Parathyroid adenoma (tissue), 2 donors: ENCODE results near the gene RPL38.

Experiments
- H2AFZ ChIP-seq: fragments of 300-600 bp; sonication (generic); one replicate; pipeline ENCODE4 v1.7.0; 2017; ENCODE audit warnings: antibody characterized with exemption, mild to moderate bottlenecking
- H3K27ac ChIP-seq: fragments of 300-600 bp; sonication (generic); one replicate; pipeline ENCODE4 v1.7.0; 2017
- H3K27me3 ChIP-seq: fragments of 300-600 bp; sonication (generic); one replicate; pipeline ENCODE4 v1.7.0; 2017; ENCODE audit warnings: low read length; ENCODE audit not compliant: control insufficient read depth, insufficient read depth
- H3K36me3 ChIP-seq: fragments of 300-600 bp; sonication (generic); one replicate; pipeline ENCODE4 v1.7.0; 2017; ENCODE audit warnings: low read length; ENCODE audit not compliant: control insufficient read depth, insufficient read depth
- H3K4me1 ChIP-seq: fragments of 300-600 bp; sonication (generic); one replicate; pipeline ENCODE4 v1.7.0; 2017; ENCODE audit warnings: control low read depth
- H3K4me2 ChIP-seq: fragments of 300-600 bp; sonication (generic); one replicate; pipeline ENCODE4 v1.7.0; 2017; ENCODE audit warnings: low read length
- H3K4me3 ChIP-seq: fragments of 300-600 bp; sonication (generic); one replicate; pipeline ENCODE4 v1.7.0; 2017; ENCODE audit warnings: low read depth, low read length
- H3K79me2 ChIP-seq: fragments of 300-600 bp; sonication (generic); one replicate; pipeline ENCODE4 v1.7.0; 2017; ENCODE audit warnings: control low read depth
- H3K9ac ChIP-seq: fragments of 300-600 bp; sonication (generic); one replicate; pipeline ENCODE4 v1.7.0; 2017; ENCODE audit warnings: mild to moderate bottlenecking
- H3K9me3 ChIP-seq: fragments of 300-600 bp; sonication (generic); one replicate; pipeline ENCODE4 v1.7.0; 2017; ENCODE audit warnings: low read length; ENCODE audit not compliant: control insufficient read depth
- TF ChIP-seq, protein P1 (sequence below): fragments of 300-600 bp; sonication (generic); IDR thresholded peaks from one replicate; pipeline ENCODE4 v1.7.0; 2017; ENCODE audit warnings: antibody characterized with exemption, mild to moderate bottlenecking
- donor health status: primary hyperparathyroidism.

The RPL38 gene

DNA sequence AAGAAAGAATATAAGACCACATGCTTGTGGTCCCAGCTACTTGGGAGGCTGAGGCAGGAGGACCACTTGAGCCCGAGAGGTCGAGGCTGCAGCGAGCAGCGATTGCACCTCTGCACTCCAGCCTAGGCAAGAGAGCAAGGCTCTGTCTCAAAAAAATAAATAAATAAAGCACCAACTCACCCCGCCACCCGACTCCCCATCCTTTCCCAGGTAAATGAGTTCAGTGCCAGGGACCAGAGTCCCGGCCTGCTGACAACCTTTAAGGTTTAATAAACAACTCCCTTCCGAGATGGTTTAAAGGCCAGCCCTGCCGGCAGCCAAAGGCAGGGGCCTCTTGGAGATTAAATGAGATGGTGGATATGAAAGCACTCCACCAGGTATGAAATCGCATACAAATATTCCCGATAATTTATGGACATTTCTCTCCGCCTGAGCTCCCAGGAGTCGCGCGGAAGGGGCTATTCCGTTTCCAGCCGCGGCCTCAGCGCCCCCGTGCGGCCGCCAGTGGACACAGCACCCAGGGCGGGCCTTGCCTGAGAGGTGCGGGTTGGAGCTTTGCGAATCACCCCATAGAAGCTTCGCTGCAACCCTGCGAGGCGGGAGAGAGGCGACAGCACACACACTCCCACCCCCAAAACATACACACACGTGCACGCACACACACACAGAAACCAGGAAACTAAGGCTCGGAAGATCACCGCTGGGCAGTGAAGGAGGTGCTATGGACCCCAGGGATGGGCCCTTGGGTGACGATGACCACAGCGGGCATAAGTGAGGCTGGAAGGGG lies 4.0 kb upstream of the RPL38 start:
- Histone ChIP-seq H3K4me2 (peak overlapping the region; percentile 51), H3K4me1 (peaks cover 5% of the 10 kb centered on the region), H3K27ac (no peak overlapping the region), H2AFZ (peak overlapping the region; percentile 76), H3K79me2 (peaks cover 4% of the 10 kb centered on the region), H3K27me3 (peaks cover 4% of the 10 kb centered on the region), H3K9ac (no peak overlapping the region), H3K4me3 (no peak overlapping the region), H3K9me3 (no peaks in the 10 kb centered on the region), H3K36me3 (no peaks in the 10 kb centered on the region)
- TF ChIP-seq, protein P1, sequence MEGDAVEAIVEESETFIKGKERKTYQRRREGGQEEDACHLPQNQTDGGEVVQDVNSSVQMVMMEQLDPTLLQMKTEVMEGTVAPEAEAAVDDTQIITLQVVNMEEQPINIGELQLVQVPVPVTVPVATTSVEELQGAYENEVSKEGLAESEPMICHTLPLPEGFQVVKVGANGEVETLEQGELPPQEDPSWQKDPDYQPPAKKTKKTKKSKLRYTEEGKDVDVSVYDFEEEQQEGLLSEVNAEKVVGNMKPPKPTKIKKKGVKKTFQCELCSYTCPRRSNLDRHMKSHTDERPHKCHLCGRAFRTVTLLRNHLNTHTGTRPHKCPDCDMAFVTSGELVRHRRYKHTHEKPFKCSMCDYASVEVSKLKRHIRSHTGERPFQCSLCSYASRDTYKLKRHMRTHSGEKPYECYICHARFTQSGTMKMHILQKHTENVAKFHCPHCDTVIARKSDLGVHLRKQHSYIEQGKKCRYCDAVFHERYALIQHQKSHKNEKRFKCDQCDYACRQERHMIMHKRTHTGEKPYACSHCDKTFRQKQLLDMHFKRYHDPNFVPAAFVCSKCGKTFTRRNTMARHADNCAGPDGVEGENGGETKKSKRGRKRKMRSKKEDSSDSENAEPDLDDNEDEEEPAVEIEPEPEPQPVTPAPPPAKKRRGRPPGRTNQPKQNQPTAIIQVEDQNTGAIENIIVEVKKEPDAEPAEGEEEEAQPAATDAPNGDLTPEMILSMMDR: peak; percentile 91

DNA sequence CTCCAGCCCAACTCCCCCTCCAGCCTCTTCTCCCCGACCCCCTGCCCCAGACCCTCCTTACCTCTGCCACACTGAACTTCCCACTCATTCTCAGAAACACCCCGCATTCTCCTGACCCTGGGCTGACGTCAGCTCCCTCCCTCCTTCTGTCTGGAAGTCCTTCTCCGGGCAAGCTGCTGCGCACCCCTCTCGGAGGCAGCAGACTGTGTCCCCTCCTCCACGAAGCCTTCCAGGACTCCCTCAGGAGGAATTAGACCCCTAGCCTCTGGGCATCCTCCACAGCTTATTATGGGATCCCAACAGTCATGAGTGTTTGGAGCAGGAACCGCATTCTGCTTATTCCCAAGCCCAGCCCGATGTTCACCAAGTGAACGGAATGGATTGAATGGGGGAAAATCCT lies 3.4 kb upstream of the RPL38 start:
- no peak overlapping the region for H3K9ac ChIP-seq
- H3K9me3 ChIP-seq: no peaks in the 10 kb centered on the region
- no peak overlapping the region for H3K4me2 ChIP-seq
- H3K36me3 ChIP-seq: no peaks in the 10 kb centered on the region
- H2AFZ ChIP-seq: no peak overlapping the region
- H3K27me3 ChIP-seq: peaks cover 4% of the 10 kb centered on the region
- no peak overlapping the region for H3K4me3 ChIP-seq
- peaks cover 11% of the 10 kb centered on the region for H3K4me1 ChIP-seq
- TF ChIP-seq, protein P1: no peak
- peaks cover 9% of the 10 kb centered on the region for H3K79me2 ChIP-seq
- no peak overlapping the region for H3K27ac ChIP-seq

DNA sequence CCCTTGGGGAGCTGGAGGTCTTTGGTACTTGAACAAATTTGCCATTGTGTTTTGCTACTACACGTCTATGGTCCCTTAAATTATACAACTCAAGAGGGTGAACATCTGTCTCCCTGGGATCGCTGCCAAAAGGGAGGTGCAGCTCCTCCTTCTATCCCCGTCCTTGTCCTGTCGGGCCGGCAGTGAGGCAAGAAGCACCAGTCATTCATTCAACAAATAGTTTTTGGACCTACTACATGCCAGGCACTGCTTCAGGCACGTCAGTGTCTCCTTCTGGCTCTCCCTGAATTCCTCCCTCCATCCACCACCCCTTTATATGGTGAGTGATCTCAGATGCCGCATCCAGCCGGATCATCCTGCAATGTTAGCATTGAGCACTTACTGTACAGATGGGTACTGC lies 2.2 kb upstream of the RPL38 start:
- no peak overlapping the region for H3K9ac ChIP-seq
- peaks cover 13% of the 10 kb centered on the region for H3K4me1 ChIP-seq
- H2AFZ ChIP-seq: no peak overlapping the region
- H3K27ac ChIP-seq: no peak overlapping the region
- H3K36me3 ChIP-seq: no peaks in the 10 kb centered on the region
- no peaks in the 10 kb centered on the region for H3K9me3 ChIP-seq
- peaks cover 12% of the 10 kb centered on the region for H3K79me2 ChIP-seq
- no peak overlapping the region for H3K4me3 ChIP-seq
- H3K4me2 ChIP-seq: no peak overlapping the region
- TF ChIP-seq, protein P1: no peak
- no peaks in the 10 kb centered on the region for H3K27me3 ChIP-seq

DNA sequence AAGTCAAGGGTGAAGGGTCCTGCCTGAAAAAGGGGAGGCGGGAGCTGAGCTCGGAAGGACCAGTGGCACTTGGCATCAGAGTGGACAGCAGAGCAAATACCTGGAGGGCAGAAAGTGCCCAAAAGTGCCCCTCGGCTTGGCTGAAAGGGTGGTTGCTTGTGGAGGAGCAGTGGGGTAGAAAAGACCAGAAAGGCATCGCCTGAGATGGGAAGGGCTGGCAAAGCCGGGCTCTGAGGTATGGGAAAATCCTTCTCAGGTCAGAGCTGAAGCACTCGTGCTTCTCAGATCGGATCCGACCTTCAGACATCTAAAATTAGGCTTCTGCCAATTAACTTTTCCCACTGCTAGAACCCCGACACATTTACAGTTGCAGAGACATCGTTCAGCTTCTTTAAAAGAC lies 1.5 kb upstream of the RPL38 start:
- Histone ChIP-seq H3K36me3 (no peaks in the 10 kb centered on the region), H3K79me2 (peaks cover 12% of the 10 kb centered on the region), H3K9me3 (no peaks in the 10 kb centered on the region), H3K9ac (no peak overlapping the region), H3K4me3 (no peak overlapping the region), H3K4me2 (no peak overlapping the region), H3K4me1 (peaks cover 13% of the 10 kb centered on the region), H3K27ac (no peak overlapping the region), H3K27me3 (no peaks in the 10 kb centered on the region), H2AFZ (no peak overlapping the region)
- TF ChIP-seq, protein P1: no peak

DNA sequence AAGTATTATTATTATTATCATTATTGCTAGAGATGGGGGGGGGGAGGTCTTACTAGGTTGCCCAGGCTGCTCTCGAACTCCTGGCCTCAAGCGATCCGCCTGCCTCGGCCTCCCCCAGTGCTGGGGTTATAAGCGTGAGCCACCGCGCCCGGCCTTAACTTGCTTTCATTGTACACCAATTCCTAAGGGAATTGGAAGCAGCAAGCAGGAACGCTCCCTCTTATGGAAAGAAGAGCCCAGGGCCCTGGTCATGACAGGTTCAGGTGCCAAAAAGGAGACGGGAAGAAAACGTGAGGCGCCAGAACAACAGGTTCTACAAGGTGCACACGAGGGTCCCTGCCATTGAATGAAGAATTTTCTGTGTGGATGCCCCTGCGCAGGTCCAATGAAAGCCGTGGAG lies 540 bp upstream of the RPL38 start:
- Histone ChIP-seq H2AFZ (peak overlapping the region; percentile 62), H3K9ac (no peak overlapping the region), H3K36me3 (no peaks in the 10 kb centered on the region), H3K27me3 (no peaks in the 10 kb centered on the region), H3K9me3 (no peaks in the 10 kb centered on the region), H3K27ac (no peak overlapping the region), H3K4me3 (peak overlapping the region; percentile 87), H3K79me2 (peaks cover 12% of the 10 kb centered on the region), H3K4me2 (peak overlapping the region; percentile 47), H3K4me1 (peaks cover 13% of the 10 kb centered on the region)
- TF ChIP-seq, protein P1: no peak
